Upper lobe of right lung (tissue), 1 donor: Measurements from ENCODE around the gene CAMK1G. TPM values are rescaled to one million over a fixed set of nuclear protein-coding genes. Genes with fewer than 3 reads are reported as not detected.

Experiments
- ATAC-seq: fragments of 200-7000 bp; cut with Tn5 transposase; one replicate; pipeline ENCODE4 v1.9.1; 2020; ENCODE audit warnings: mild to moderate bottlenecking, moderate library complexity
- DNase-seq: peaks from one replicate; pipeline ENCODE4 v3.0.0-alpha.2; 2020
- H3K27ac ChIP-seq: fragments of 200-600 bp; one replicate; pipeline ENCODE4 v1.8.0; 2022
- H3K27me3 ChIP-seq: fragments of 200-600 bp; one replicate; pipeline ENCODE4 v1.8.0; 2022; ENCODE audit warnings: mild to moderate bottlenecking
- H3K36me3 ChIP-seq: fragments of 200-600 bp; one replicate; pipeline ENCODE4 v1.8.0; 2022
- H3K4me1 ChIP-seq: fragments of 200-600 bp; one replicate; pipeline ENCODE4 v1.8.0; 2022
- H3K4me3 ChIP-seq: fragments of 200-600 bp; one replicate; pipeline ENCODE4 v1.8.0; 2022; ENCODE audit warnings: mild to moderate bottlenecking
- H3K9me3 ChIP-seq: fragments of 200-600 bp; one replicate; pipeline ENCODE4 v1.8.0; 2022
- intact Hi-C: fragments of 100-400 bp; cut with DNase I; formaldehyde crosslinking; loops from one replicate; pipeline ENCODE4 v1.11.0; 2022
- total RNA-seq: library from RNA; stranded (reverse); fragmentation: NEBNext Ultra II Directional; extraction: Animal tissue kit (Norgen Biotek cat#: 25700); gene quantifications from one replicate; pipeline ENCODE4 v1.2.1, GENCODE V29; 2021
- TF ChIP-seq, protein P1 (sequence below): fragments of 200-600 bp; IDR thresholded peaks from one replicate; pipeline ENCODE4 v1.8.0; 2022; ENCODE audit warnings: antibody characterized with exemption
- donor health status: DM: no; HTN: yes; CAD: no; lungs with severe emphysema.

The CAMK1G gene
- total RNA-seq, 1 donor from 2014 or later: 1.4 TPM

- intact Hi-C loops: no loop called here
- no peak for ATAC-seq
- TF ChIP-seq, protein P1, sequence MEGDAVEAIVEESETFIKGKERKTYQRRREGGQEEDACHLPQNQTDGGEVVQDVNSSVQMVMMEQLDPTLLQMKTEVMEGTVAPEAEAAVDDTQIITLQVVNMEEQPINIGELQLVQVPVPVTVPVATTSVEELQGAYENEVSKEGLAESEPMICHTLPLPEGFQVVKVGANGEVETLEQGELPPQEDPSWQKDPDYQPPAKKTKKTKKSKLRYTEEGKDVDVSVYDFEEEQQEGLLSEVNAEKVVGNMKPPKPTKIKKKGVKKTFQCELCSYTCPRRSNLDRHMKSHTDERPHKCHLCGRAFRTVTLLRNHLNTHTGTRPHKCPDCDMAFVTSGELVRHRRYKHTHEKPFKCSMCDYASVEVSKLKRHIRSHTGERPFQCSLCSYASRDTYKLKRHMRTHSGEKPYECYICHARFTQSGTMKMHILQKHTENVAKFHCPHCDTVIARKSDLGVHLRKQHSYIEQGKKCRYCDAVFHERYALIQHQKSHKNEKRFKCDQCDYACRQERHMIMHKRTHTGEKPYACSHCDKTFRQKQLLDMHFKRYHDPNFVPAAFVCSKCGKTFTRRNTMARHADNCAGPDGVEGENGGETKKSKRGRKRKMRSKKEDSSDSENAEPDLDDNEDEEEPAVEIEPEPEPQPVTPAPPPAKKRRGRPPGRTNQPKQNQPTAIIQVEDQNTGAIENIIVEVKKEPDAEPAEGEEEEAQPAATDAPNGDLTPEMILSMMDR: no peak
- no peak overlapping the region for H3K4me3 ChIP-seq
- H3K27me3 ChIP-seq: no peaks in the 10 kb centered on the region
- H3K4me1 ChIP-seq: peaks cover 72% of the 10 kb centered on the region
- H3K27ac ChIP-seq: peak overlapping the region; percentile 1
- no peak for DNase-seq
- no peaks in the 10 kb centered on the region for H3K36me3 ChIP-seq
- H3K9me3 ChIP-seq: no peaks in the 10 kb centered on the region
These were observed 63.6 kb downstream of the CAMK1G start for GRCh38 chr1:209647156-209647555.

DNA sequence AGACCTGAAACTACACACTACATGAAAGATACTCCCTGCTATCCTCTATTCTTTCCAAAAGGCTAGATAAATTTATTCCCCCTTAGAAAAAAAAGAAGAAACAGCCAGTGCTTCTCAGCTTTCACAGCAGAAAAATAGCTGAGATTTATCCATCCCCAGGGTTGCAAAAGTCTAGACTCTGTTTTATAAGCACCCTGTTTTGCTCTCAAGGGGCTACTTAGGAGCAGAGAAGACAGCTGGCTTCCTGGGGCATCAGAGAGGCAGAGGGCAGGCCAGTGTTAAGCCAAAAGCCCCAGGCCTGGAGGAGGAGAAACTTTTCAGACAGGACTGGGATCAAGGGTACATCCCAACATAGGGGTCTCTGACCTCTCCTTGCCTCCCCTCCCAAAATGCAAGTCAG, 64.8 kb downstream of the CAMK1G start:
- no peaks in the 10 kb centered on the region for H3K36me3 ChIP-seq
- no peak overlapping the region for H3K4me3 ChIP-seq
- no peaks in the 10 kb centered on the region for H3K27me3 ChIP-seq
- intact Hi-C loops: no loop called here
- no peaks in the 10 kb centered on the region for H3K9me3 ChIP-seq
- DNase-seq (no peak), ATAC-seq (no peak)
- peak overlapping the region; percentile 43 for H3K27ac ChIP-seq
- peaks cover 65% of the 10 kb centered on the region for H3K4me1 ChIP-seq
- TF ChIP-seq, protein P1: no peak

DNA sequence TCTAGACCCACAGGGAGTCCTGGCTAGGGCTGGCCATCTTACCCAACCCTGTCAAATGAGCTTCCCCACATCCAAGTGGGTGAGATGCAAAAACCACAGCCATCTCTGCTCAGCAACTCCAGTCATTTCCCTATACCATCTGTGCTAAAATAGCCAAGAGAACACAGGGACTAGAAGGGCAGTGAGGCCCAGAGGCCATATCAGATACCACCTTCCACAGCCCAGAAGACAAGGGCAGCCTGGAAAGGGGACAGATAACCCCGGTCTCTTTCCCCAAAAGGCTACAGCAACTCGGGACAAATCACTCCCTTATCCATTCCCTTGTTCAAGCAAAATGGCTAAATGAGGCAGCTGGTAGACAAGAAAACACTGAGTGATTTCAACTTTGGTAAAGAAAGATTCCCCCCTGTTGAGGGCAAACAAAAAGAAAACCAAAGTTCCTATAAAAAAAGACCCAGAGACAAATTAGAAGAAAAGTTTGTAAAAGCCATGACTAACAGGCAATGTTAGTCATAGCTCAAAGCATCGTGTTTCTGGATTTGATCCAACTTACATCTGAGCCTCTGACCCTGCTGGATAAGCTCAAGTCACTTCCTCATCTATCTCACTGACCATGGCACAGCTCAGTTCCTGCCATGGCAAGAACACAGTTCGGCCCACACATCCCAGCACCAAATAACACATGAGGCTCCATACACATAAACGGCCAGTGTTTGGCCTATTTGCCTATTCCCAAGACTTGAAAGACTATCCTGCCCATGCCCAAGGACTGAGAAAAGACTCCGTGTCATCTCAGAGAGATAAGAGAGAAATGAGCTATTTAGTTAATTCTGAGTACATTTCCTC, 65.6 kb downstream of the CAMK1G start:
- Histone ChIP-seq H3K9me3 (no peaks in the 10 kb centered on the region), H3K36me3 (no peaks in the 10 kb centered on the region), H3K27ac (peak overlapping the region; percentile 43), H3K4me3 (no peak overlapping the region), H3K27me3 (no peaks in the 10 kb centered on the region), H3K4me1 (peaks cover 59% of the 10 kb centered on the region)
- ATAC-seq: peak; percentile 43
- DNase-seq: no peak
- TF ChIP-seq, protein P1: no peak
- intact Hi-C loops: no loop called here

GRCh38 chr1:209650454-209650853, 66.9 kb downstream of the CAMK1G start:
- no peak for DNase-seq
- peaks cover 49% of the 10 kb centered on the region for H3K4me1 ChIP-seq
- H3K4me3 ChIP-seq: no peak overlapping the region
- no peaks in the 10 kb centered on the region for H3K27me3 ChIP-seq
- peak overlapping the region; percentile 51 for H3K27ac ChIP-seq
- no peaks in the 10 kb centered on the region for H3K36me3 ChIP-seq
- no peaks in the 10 kb centered on the region for H3K9me3 ChIP-seq
- intact Hi-C loops: no loop called here
- peak; percentile 20 for ATAC-seq
- TF ChIP-seq, protein P1: no peak

DNA sequence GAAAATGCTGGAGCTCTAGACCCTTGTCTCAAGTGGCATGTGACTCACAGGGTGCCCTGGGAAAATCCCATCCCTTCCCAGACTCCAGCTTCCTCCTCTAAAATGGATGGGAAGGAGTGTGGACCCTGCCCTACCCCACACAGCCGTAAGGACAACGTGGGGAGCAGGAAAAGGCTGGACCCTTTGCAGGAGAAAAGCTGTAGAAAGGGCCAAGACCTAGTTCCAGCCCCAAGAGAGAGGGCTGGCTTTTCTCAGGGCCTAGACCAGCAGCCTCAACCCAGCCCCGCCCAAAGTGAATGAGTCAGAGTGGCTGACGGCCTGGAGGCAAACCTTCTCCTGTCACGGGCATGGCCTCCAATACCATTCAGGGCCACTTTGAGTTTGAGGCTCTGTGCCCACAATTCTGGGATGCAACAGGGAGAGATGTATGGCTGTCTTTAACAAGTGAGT, 67.6 kb downstream of the CAMK1G start:
- DNase-seq (peak; percentile 84), ATAC-seq (peak; percentile 77)
- Histone ChIP-seq H3K9me3 (no peaks in the 10 kb centered on the region), H3K4me3 (peak overlapping the region; percentile 17), H3K36me3 (no peaks in the 10 kb centered on the region), H3K4me1 (peaks cover 47% of the 10 kb centered on the region), H3K27me3 (no peaks in the 10 kb centered on the region), H3K27ac (peak overlapping the region; percentile 51)
- TF ChIP-seq, protein P1: no peak
- intact Hi-C loops: no loop called here
